GM21786 (cell line): Measurements from ENCODE around the gene NIT1.

Source experiments
- ATAC-seq: cut with Tn5 transposase; IDR thresholded peaks from one replicate; pipeline ENCODE4 v1.9.1; 2021; ENCODE audit not compliant: unreplicated experiment

NIT1 gene

GRCh38 chr1:161117759-161118581, at the start of gene NIT1, which contains the start of gene PFDN2:
Gene NIT1 (plus strand): TSS chr1:161118105. CDS start chr1:161118177, 72 bp downstream.
Gene PFDN2 (minus strand): TSS chr1:161118037. CDS start chr1:161118026, 11 bp downstream.
- ATAC-seq = peak; percentile 75

GRCh38 chr1:161068306-161069234, 49.3 kb upstream of the NIT1 start:
- peak; percentile 53 for ATAC-seq

GRCh38 chr1:161069241-161069640, 48.7 kb upstream of the NIT1 start:
- no peak for ATAC-seq

- peak; percentile 81 for ATAC-seq
These were observed 48.1 kb upstream of the NIT1 start, which contains the start of gene ARHGAP30 for GRCh38 chr1:161069731-161070270. Gene ARHGAP30 (minus strand): TSS chr1:161069891. CDS start chr1:161069624, 267 bp downstream.

- no peak for ATAC-seq
These were observed 47.1 kb upstream of the NIT1 start for GRCh38 chr1:161070761-161071160.

- ATAC-seq = no peak
These were observed 46.0 kb upstream of the NIT1 start for GRCh38 chr1:161071886-161072371.

- no peak for ATAC-seq
These were observed 45.0 kb upstream of the NIT1 start for GRCh38 chr1:161072751-161073449.

- no peak for ATAC-seq
These were observed 44.3 kb upstream of the NIT1 start for GRCh38 chr1:161073474-161074121.

- ATAC-seq = no peak
These were observed 43.1 kb upstream of the NIT1 start for GRCh38 chr1:161074676-161075368.

GRCh38 chr1:161076410-161076809, 41.5 kb upstream of the NIT1 start:
- ATAC-seq = no peak

- ATAC-seq = no peak
These were observed 40.5 kb upstream of the NIT1 start for GRCh38 chr1:161077426-161077825.

- no peak for ATAC-seq
These were observed 38.3 kb upstream of the NIT1 start for GRCh38 chr1:161079436-161080110.

GRCh38 chr1:161080441-161081405, 37.2 kb upstream of the NIT1 start:
- ATAC-seq = no peak

GRCh38 chr1:161081519-161081918, 36.4 kb upstream of the NIT1 start:
- ATAC-seq = no peak

GRCh38 chr1:161082483-161082882, 35.4 kb upstream of the NIT1 start:
- ATAC-seq = no peak

- no peak for ATAC-seq
These were observed 34.7 kb upstream of the NIT1 start for GRCh38 chr1:161082996-161083747.
